Measurements from ENCODE around the gene TEF. TPM values are rescaled to one million over a fixed set of nuclear protein-coding genes. Genes with fewer than 3 reads are reported as not detected.

Gene TEF
- total RNA-seq (2014; rRNA removed; shearing (Covaris generic)) = 8.8 and 13.0 TPM in 2 replicates

GRCh38 chr22:41381329-41382097 lies at the start of gene TEF:
TEF (plus strand) TSS chr22:41381942; CDS start chr22:41382045, 103 bp downstream.
- DNase-seq (ENCODE audit: low read depth) = peak; percentile 97

GRCh38 chr22:41332217-41332939 lies 49.4 kb upstream of the TEF start:
- DNase-seq (ENCODE audit: low read depth) = no peak

- no peak for DNase-seq (ENCODE audit: low read depth)
These were observed 47.9 kb upstream of the TEF start for GRCh38 chr22:41333806-41334205.

GRCh38 chr22:41334215-41334614 lies 47.5 kb upstream of the TEF start:
- no peak for DNase-seq (ENCODE audit: low read depth)

GRCh38 chr22:41334951-41335635 lies 46.6 kb upstream of the TEF start:
- no peak for DNase-seq (ENCODE audit: low read depth)

GRCh38 chr22:41338614-41339212 lies 43.0 kb upstream of the TEF start:
- no peak for DNase-seq (ENCODE audit: low read depth)

GRCh38 chr22:41339823-41340222 lies 41.9 kb upstream of the TEF start:
- no peak for DNase-seq (ENCODE audit: low read depth)

- DNase-seq (ENCODE audit: low read depth) = no peak
These were observed 41.4 kb upstream of the TEF start for GRCh38 chr22:41340357-41340756.

- DNase-seq (ENCODE audit: low read depth) = no peak
These were observed 40.7 kb upstream of the TEF start for GRCh38 chr22:41341012-41341411.

GRCh38 chr22:41341990-41342389 lies 39.8 kb upstream of the TEF start:
- DNase-seq (ENCODE audit: low read depth) = peak; percentile 9

- no peak for DNase-seq (ENCODE audit: low read depth)
These were observed 38.4 kb upstream of the TEF start for GRCh38 chr22:41343300-41343699.

- peak; percentile 14 for DNase-seq (ENCODE audit: low read depth)
These were observed 38.0 kb upstream of the TEF start for GRCh38 chr22:41343717-41344116.

GRCh38 chr22:41344189-41344788 lies 37.5 kb upstream of the TEF start:
- DNase-seq (ENCODE audit: low read depth) = no peak

- no peak for DNase-seq (ENCODE audit: low read depth)
These were observed 35.9 kb upstream of the TEF start for GRCh38 chr22:41345807-41346335.

- DNase-seq (ENCODE audit: low read depth) = no peak
These were observed 34.5 kb upstream of the TEF start for GRCh38 chr22:41347066-41347859.

GRCh38 chr22:41348964-41349484 lies 32.7 kb upstream of the TEF start:
- DNase-seq (ENCODE audit: low read depth) = no peak

GRCh38 chr22:41350087-41350486 lies 31.7 kb upstream of the TEF start:
- DNase-seq (ENCODE audit: low read depth) = no peak

GRCh38 chr22:41351011-41351410 lies 30.7 kb upstream of the TEF start:
- DNase-seq (ENCODE audit: low read depth) = no peak

- peak; percentile 19 for DNase-seq (ENCODE audit: low read depth)
These were observed 29.7 kb upstream of the TEF start for GRCh38 chr22:41352058-41352457.

- DNase-seq (ENCODE audit: low read depth) = no peak
These were observed 27.7 kb upstream of the TEF start for GRCh38 chr22:41353862-41354575.
